NCI-H2081 treated with DMSO at 0.1 percent for 48 hours (cell line): ENCODE results near the gene RADIL.

Experiments
- DNase-seq: peaks from one replicate; lab custom pipeline; 2025; lab: John Stamatoyannopoulos, UW

Gene RADIL

GRCh38 chr7:4851459-4852422 lies 31.8 kb downstream of the RADIL start:
- DNase-seq: no peak

- DNase-seq: no peak
These were observed 33.2 kb downstream of the RADIL start for GRCh38 chr7:4850262-4850795.

- no peak for DNase-seq
These were observed 34.1 kb downstream of the RADIL start for GRCh38 chr7:4849390-4849789.

GRCh38 chr7:4845740-4846142 lies 37.8 kb downstream of the RADIL start:
- DNase-seq: no peak

GRCh38 chr7:4842319-4843064 lies 41.0 kb downstream of the RADIL start:
- no peak for DNase-seq

GRCh38 chr7:4841836-4842235 lies 41.7 kb downstream of the RADIL start:
- DNase-seq: no peak

GRCh38 chr7:4841007-4841784 lies 42.3 kb downstream of the RADIL start:
- DNase-seq: no peak

GRCh38 chr7:4840079-4840501 lies 43.4 kb downstream of the RADIL start:
- DNase-seq: no peak

- DNase-seq: no peak
These were observed 44.7 kb downstream of the RADIL start for GRCh38 chr7:4838626-4839334.

GRCh38 chr7:4837803-4838625 lies 45.5 kb downstream of the RADIL start:
- no peak for DNase-seq

GRCh38 chr7:4837041-4837802 lies 46.3 kb downstream of the RADIL start:
- DNase-seq: no peak

GRCh38 chr7:4836206-4836661 lies 47.3 kb downstream of the RADIL start:
- DNase-seq: no peak

- no peak for DNase-seq
These were observed 47.9 kb downstream of the RADIL start for GRCh38 chr7:4835398-4836205.

- DNase-seq: no peak
These were observed 48.7 kb downstream of the RADIL start for GRCh38 chr7:4834601-4835397.

- DNase-seq: no peak
These were observed 49.6 kb downstream of the RADIL start for GRCh38 chr7:4833691-4834600.

- DNase-seq: no peak
These were observed 50.3 kb downstream of the RADIL start for GRCh38 chr7:4833176-4833575.

- DNase-seq: no peak
These were observed 50.8 kb downstream of the RADIL start for GRCh38 chr7:4832711-4833110.
